Omental fat pad (tissue), 4 donors: ENCODE data around the gene YY1. TPM values are rescaled to one million over a fixed set of nuclear protein-coding genes. Genes with fewer than 3 reads are reported as not detected.
A peak's percentile ranks its signal among the peaks of the same experiment; 100 is the strongest.
"Not testable (repeated sequence)": the region's sequence is repeated elsewhere in the genome, so short reads cannot be mapped to it uniquely, and the experiment has no call there.

Experiments used
- ATAC-seq: fragments of 150-250 bp; one replicate; pipeline ENCODE4 v1.9.1; 2016; ENCODE audit warnings: mild to moderate bottlenecking, moderate library complexity; ENCODE audit not compliant: low FRiP score
- DNase-seq: peaks from one replicate; pipeline ENCODE4 v3.0.0-alpha.2; 2019; ENCODE audit warnings: low spot score
- CTCF ChIP-seq, 3 donors: fragments of 450-650 bp; IDR thresholded peaks; one replicate each; pipeline ENCODE4 v1.5.1; 2016 to 2017; ENCODE audit warnings: antibody characterized with exemption in 3 of 3, mild to moderate bottlenecking in 3 of 3, moderate library complexity in 2 of 3
- total RNA-seq, 4 donors: library from RNA; depleted of rRNA; stranded (reverse); fragments of >200 nt; gene quantifications; one replicate each; pipeline ENCODE4 v1.1.0, GENCODE V29; 2016

YY1 gene
- total RNA-seq, 4 donors from 2014 or later, result 45.1 to 55.5 (median 48.6) TPM

GRCh38 chr14:100225169-100225568 lies 13.8 kb upstream of the YY1 start:
- no peak for TF ChIP-seq CTCF (IDR thresholded peaks at IDR 0.05)
- no peak for DNase-seq
- no peak for ATAC-seq

- DNase-seq (no peak), ATAC-seq (no peak)
- no peak for TF ChIP-seq CTCF (IDR thresholded peaks at IDR 0.05)
These were observed 8.6 kb upstream of the YY1 start for GRCh38 chr14:100230361-100230760.

GRCh38 chr14:100234511-100234910 lies 4.4 kb upstream of the YY1 start:
- TF ChIP-seq CTCF (IDR thresholded peaks at IDR 0.05), result no peak
- ATAC-seq (no peak), DNase-seq (no peak)

- DNase-seq, ATAC-seq: not testable (repeated sequence)
These were observed 2.6 kb upstream of the YY1 start for GRCh38 chr14:100236271-100236818.

- no peak for ATAC-seq
- DNase-seq, result no peak
- TF ChIP-seq CTCF (IDR thresholded peaks at IDR 0.05), result no peak
These were observed 2.1 kb upstream of the YY1 start for GRCh38 chr14:100236881-100237280.

- ATAC-seq, result peak; percentile 20
- no peak for DNase-seq
- TF ChIP-seq CTCF (IDR thresholded peaks at IDR 0.05), result no peak
These were observed 1.1 kb upstream of the YY1 start for GRCh38 chr14:100237735-100238418.

GRCh38 chr14:100239211-100239839 lies 381 bp downstream of the YY1 start:
- ATAC-seq (peak; percentile 0), DNase-seq (no peak)
- TF ChIP-seq CTCF (IDR thresholded peaks at IDR 0.05), result no peak
